GM21786 (cell line): ENCODE results near the gene LRRFIP1.
"Not testable (repeated sequence)": the region's sequence is repeated elsewhere in the genome, so short reads cannot be mapped to it uniquely, and the experiment has no call there.

Source experiments
- ATAC-seq: cut with Tn5 transposase; IDR thresholded peaks from one replicate; pipeline ENCODE4 v1.9.1; 2021; ENCODE audit not compliant: unreplicated experiment

LRRFIP1 gene

GRCh38 chr2:237763812-237764211 lies 136.4 kb downstream of the LRRFIP1 start:
- ATAC-seq: no peak

DNA sequence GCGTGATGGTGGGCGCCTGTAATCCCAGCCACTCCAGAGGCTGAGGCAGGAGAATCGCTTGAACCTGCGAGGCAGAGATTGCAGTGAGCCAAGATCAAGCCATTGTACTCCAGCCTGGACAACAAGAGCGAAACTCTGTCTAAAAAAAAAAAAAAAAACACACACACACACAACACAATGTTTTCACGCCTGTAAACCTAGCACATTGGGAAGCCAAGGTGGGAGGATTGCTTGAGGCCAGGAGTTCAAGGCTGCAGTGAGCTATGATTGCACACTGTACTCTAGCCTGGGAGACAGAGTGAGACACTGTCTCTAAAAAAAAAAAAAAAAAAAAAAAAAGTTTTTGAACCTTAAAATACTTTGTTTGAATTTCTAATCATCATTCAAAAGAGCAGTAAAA lies 137.7 kb downstream of the LRRFIP1 start:
- not testable (repeated sequence) for ATAC-seq

GRCh38 chr2:237765875-237766274 lies 138.5 kb downstream of the LRRFIP1 start:
- ATAC-seq: no peak

DNA sequence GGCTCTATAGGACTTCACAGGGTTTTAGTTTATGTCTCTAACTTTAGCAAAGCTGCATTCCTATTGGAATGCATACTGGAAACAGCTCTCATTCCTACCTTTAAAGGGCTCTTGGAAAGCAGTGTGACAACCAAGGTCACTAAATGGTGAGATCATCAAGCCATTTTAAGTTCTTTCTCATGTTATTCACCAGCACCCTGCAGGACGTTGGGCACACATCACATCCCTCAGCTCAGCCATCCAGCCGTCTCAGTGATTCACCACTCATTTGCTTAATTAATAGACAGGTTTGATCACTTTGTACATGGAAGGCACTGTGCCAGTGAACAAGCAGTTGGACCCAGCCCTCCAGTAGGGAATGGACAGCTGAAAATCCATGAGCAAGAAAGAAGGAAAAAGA lies 139.0 kb downstream of the LRRFIP1 start:
- ATAC-seq: no peak

DNA sequence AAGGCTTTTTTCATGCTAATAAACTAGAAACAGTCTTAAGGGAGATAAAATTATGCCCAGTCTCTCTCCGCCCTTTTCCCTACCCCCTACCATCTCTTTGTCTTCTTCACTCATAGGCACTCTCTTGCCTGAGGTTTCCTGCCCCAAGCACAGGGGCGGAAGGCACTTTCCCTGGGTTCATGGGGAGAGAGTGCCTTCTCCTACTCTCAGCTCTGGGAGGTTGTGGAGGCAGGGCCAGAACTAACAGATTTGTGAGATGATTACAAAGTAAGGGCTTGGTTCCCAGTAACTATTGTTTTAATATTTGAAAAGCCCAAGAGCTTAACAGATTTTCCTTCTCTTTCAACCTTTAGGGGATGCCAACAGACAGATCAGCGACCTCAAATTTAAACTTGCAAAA lies 145.1 kb downstream of the LRRFIP1 start:
- ATAC-seq: no peak

GRCh38 chr2:237773826-237774225 lies 146.4 kb downstream of the LRRFIP1 start:
- ATAC-seq: no peak

GRCh38 chr2:237774811-237775553 lies 147.6 kb downstream of the LRRFIP1 start:
- no peak for ATAC-seq

DNA sequence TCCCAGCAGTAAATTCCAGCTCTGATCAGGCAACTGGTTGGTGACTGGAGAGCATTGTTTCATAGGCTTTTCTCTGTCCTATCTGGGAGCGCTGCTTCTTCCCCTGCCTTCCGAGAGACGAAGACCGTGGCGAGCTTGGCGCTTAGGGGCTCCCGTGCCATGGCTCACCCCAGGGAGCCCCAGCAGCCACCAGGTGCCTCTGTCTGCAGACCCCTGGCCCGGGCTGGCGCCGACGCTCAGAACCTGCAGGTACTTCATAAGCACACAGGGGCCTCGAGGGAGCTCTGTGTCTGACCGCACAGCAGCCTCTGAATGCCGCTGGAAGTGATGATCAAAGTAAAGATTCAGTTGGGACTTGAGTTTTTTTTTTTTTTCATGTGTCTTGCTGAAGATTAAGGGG lies 152.1 kb downstream of the LRRFIP1 start:
- ATAC-seq: no peak

GRCh38 chr2:237782181-237782580 lies 154.8 kb downstream of the LRRFIP1 start:
- ATAC-seq: no peak

DNA sequence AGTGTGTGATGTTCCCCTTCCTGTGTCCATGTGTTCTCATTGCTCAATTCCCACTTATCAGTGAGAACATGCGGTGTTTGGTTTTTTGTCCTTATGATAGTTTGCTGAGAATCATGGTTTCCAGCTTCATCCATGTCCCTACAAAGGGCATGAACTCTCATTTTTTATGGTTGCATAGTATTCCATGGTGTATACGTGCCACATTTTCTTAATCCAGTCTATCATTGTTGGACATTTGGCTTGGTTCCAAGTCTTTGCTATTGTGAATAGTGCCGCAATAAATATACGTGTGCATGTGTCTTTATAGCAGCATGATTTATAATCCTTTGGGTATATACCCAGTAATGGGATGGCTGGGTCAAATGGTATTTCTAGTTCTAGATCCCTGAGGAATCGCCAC lies 156.3 kb downstream of the LRRFIP1 start:
- not testable (repeated sequence) for ATAC-seq

DNA sequence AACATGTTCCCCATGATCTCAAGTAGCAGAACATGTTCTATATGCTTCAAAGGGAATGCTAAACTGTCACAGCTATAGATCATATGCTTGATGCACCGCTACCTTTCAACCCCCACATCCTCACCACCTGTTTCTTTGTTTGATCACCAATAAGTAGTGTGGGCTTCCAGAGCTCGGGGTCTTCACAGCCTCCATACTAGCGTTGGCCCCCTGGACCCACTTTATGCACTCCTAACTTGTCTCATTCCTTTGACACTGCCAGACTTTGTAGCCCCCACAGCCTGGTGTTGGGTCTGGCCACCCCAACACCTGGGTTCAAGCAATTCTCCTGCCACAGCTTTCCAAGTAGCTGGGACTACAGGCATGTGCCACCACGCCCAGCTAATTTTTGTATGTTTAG lies 159.5 kb downstream of the LRRFIP1 start:
- ATAC-seq: no peak

GRCh38 chr2:237790353-237790752 lies 163.0 kb downstream of the LRRFIP1 start:
- no peak for ATAC-seq

DNA sequence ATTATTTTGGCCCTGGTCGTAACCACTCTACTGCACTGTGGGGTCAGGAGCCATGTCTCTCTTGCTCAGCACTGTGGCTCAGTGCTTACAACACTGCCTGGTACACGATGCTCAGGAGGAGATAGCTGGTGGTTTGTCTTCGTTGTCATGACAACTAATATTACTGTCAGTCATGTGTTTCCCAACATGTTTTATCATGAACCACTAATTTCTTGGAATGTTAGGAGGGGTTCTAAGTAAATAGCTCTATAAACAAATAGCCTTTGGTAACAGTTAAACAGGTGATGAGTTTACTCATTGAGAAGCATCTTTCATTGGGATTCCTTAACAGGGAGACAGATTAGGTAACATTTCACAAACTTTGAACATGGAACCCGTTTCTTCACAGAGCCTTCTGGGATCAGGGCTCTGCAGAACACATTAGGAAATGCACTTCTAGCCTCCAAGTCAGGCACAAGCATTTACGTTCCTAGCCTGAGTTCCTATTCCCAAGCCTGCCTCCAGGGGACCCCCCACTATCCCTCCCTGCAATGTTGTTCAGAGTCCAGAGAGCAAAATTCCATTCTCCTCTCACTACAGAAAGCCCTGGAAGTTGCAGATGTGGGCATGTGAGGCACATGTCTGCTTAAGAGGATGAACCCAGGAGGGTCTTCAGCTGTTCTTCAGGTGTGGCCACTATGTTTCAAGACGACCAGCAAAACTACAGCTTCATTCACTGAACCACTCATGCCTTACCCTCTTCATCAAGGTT lies 164.8 kb downstream of the LRRFIP1 start:
- no peak for ATAC-seq

DNA sequence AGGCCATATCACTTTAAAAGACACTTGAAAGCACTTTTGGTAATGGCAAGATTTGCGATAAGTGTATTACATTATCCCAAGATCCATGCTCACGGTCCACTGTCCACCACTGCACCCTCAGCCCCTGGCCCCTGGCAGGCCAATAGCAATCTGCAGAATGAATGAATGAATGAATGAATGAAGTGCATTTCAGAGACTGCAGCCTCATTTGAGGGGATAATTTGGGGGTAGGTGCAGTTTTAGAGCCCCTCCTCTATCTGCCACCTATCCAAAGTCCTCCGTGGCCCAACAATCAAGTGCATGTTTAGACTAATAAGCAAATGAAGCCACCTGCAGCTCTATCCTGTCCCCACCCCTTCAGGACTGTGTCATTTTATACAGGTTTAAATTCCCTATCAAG lies 169.9 kb downstream of the LRRFIP1 start:
- ATAC-seq: no peak

DNA sequence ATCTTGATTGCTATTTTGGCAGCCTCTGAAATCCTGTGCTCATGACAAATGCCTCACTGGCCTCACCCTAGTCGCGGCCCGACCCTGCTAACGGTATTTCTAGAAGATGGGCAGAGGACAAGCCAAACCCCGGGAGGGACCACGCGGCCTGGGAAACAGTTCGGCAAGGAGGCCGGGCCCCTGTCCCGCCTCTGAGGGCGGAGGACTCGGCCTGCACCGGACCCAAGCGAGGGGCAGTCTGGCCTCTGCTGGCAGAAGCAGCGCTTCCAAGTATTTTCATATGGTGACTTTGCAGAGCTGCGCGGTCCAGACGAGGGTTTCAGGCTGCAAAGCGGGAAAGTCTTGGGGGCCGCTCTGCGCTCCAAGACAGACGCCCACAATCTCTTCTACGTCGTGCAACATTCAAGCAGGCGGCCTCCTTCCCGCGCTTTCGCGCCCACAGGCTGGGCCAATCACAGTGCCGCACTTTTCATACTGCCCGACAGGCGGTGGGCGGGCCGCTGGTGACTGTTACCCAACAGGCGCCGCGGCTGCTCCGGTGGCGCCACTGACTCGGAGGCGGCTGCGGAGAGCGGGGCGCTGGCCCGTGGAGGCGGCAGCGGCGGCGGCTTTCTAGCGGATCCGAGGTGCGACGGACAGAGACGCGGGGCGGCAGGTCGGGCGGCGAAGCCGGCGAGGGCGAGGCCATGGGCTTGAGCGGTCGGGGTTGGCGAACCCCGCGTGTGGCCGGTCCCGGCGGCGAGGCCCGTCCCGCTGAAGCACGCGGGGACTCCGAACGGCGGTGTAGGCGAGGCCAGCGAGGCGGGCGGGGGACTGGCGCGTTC lies 171.1 kb downstream of the LRRFIP1 start, which contains the start of gene RBM44:
RBM44 (plus strand) TSS at position 544 of the 824 bp plus-strand sequence. CDS start 14,831 bp downstream, outside the sequence.
- ATAC-seq: no peak

GRCh38 chr2:237799060-237799428 lies 171.7 kb downstream of the LRRFIP1 start:
- ATAC-seq: no peak

GRCh38 chr2:237801466-237801865 lies 174.1 kb downstream of the LRRFIP1 start:
- no peak for ATAC-seq

DNA sequence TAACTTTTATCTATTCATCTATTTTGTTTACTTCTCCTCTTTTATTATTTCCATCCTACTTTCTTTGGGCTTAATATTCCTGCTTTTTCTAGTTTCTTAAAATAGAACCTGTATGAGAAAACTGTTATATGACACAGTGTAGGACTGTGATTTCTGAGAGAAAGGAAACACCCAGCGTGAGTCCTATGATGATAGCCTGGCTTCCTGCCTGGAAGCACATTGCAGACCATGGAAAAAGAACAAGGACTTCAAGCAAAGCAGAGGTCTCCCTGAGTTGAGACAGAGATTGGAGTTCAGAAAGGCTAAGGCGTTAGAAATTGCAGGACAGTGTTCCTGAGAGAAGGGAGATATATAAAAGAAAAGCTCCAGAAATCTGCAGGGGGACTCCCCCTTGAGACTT lies 178.9 kb downstream of the LRRFIP1 start:
- ATAC-seq: no peak

DNA sequence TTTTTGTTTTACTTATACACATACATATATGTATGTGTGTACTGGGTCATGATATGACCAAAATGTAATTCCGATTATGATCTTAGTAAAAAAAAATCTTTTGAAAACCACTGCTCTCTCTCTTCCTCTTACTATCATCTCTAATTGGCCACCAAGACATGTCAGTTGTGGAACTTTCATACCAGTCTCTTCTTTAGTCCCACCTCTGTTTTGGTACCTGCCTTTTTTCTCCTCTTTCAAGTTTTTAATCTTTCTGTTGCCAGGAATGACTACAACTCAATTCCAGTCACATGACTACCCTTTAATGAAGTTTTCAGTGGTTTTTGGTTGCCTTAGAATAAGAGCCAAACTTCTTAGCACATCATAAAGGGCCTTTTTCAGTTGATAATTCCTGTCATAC lies 188.2 kb downstream of the LRRFIP1 start:
- no peak for ATAC-seq

DNA sequence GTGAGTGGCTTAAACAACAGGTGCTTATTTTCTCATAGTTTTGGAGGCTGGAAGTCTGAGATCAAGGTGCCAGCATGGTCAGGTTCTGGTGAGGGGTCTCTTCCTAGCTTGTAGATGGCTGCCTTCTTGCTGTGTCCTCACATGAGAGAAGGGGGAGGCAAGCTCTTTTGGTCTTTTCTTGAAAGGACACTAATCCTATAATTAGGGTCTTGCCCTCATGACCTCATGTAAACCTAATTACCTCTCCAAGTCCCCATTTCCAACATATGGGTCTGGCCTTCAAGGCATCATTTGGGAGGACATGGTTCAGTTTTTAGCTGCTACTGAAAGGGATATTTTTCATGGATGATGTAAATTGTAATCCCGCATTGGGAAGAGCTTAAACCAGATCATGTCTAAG lies 189.1 kb downstream of the LRRFIP1 start:
- ATAC-seq: no peak

DNA sequence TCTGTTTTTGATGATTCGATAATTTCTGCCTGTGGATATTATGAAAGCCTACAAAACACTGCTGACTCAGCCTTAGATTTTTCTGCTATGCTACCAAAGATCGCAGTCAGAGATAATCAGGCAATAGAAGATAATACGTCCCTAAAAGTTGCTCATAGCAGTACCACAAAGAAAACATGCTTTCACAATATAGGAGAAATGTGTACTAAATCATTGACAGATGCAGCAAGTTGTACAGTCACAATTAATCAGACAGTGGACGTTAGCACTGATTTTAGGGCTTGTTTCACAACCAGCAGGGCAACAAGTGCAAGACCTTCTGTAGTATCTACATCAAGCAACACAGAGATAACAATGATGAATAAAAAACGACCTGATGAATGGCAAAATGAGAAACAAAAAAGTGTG lies 190.7 kb downstream of the LRRFIP1 start:
- no peak for ATAC-seq

DNA sequence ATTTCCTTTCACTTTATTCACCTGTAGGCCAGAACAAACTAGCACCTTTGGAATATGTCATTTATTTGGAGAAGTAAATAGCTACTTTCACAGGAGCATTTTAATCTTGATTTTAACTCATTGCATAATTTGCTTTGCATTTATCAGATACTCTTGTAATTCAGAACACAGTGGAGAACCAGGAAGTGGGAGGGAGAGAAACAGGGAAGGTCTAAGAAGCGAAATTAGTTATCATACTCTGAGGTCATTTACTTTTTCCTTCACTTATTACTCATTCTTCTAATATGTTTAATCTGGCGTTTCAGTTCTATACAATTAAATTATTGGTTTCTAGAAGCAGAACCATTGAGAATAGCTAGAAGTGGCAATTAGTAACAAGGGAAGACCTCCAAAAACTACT lies 191.8 kb downstream of the LRRFIP1 start:
- no peak for ATAC-seq
